WTC11 (cell line): ENCODE measurements around the gene SLC25A28. TPM values are rescaled to one million over a fixed set of nuclear protein-coding genes. Genes with fewer than 3 reads are reported as not detected.

Experiments used
- ATAC-seq: fragments of 200-7000 bp; cut with Tn5 transposase; 2 replicates; pipeline ENCODE4 v1.10.0; 2021; ENCODE audit warnings: mild to moderate bottlenecking, moderate library complexity
- CTCF ChIA-PET: fragments of 300-600 bp; sonication (Branson Sonifier 250); formaldehyde crosslinking; loops from one replicate; lab custom pipeline; 2021; ENCODE audit warnings: antibody characterized with exemption; lab: Charles Lee
- POLR2A ChIA-PET: fragments of 350-600 bp; sonication (Branson Sonifier 250); formaldehyde crosslinking; loops from one replicate; lab custom pipeline; 2021; ENCODE audit warnings: antibody characterized with exemption; lab: Charles Lee
- DNase-seq: peaks from one replicate; pipeline ENCODE4 v3.0.0; 2021; ENCODE audit warnings: low spot score
- H3K27ac Mint-ChIP-seq: 2 replicates; pipeline ENCODE4 v1.8.0; 2021; ENCODE audit warnings: mixed read lengths
- H3K27me3 Mint-ChIP-seq: 2 replicates; pipeline ENCODE4 v1.8.0; 2021; ENCODE audit warnings: low read depth, mild to moderate bottlenecking, moderate library complexity, mixed read lengths
- H3K36me3 Mint-ChIP-seq: 2 replicates; pipeline ENCODE4 v1.8.0; 2021; ENCODE audit warnings: mixed read lengths
- H3K4me1 Mint-ChIP-seq: 2 replicates; pipeline ENCODE4 v1.8.0; 2022; ENCODE audit warnings: mixed read lengths
- H3K4me3 Mint-ChIP-seq: 2 replicates; pipeline ENCODE4 v1.8.0; 2021; ENCODE audit warnings: mild to moderate bottlenecking, moderate library complexity, mixed read lengths
- H3K9me3 Mint-ChIP-seq: 2 replicates; pipeline ENCODE4 v1.8.0; 2021; ENCODE audit warnings: mixed read lengths
- CBFB ChIP-seq: sonication (generic); formaldehyde crosslinking; IDR thresholded peaks from 2 replicates; pipeline ENCODE4 v1.8.1; 2022; ENCODE audit warnings: mild to moderate bottlenecking, low read depth, missing genetic modification reagents
- CREB1 ChIP-seq: sonication (generic); formaldehyde crosslinking; IDR thresholded peaks from 2 replicates; pipeline ENCODE4 v1.8.0; 2023; ENCODE audit warnings: mild to moderate bottlenecking, missing genetic modification reagents
- EMX1 ChIP-seq: fragments of 250-450 bp; sonication (Bioruptor Pico); IDR thresholded peaks from 2 replicates; pipeline ENCODE4 v1.8.0; 2021; ENCODE audit warnings: mild to moderate bottlenecking
- GABPB1 ChIP-seq: sonication (generic); formaldehyde crosslinking; IDR thresholded peaks from 2 replicates; pipeline ENCODE4 v1.8.1; 2023; ENCODE audit warnings: mild to moderate bottlenecking, missing genetic modification reagents
- JAZF1 ChIP-seq: fragments of 250-450 bp; sonication (Bioruptor Pico); IDR thresholded peaks from 2 replicates; pipeline ENCODE4 v1.9.0; 2021; ENCODE audit warnings: moderate library complexity, mild to moderate bottlenecking, inconsistent platforms
- NR3C1 ChIP-seq: sonication (generic); formaldehyde crosslinking; conservative IDR thresholded peaks from 2 replicates; pipeline ENCODE4 v1.8.1; 2023; ENCODE audit warnings: low read depth, mild to moderate bottlenecking, missing genetic modification reagents
- OVOL2 ChIP-seq: fragments of 250-450 bp; sonication (Bioruptor Pico); IDR thresholded peaks from 2 replicates; pipeline ENCODE4 v1.9.0; 2021; ENCODE audit warnings: mild to moderate bottlenecking, borderline replicate concordance
- RELA ChIP-seq: sonication (generic); formaldehyde crosslinking; IDR thresholded peaks from 2 replicates; pipeline ENCODE4 v1.8.1; 2022; ENCODE audit warnings: missing genetic modification reagents, mild to moderate bottlenecking, borderline replicate concordance
- TEAD1 ChIP-seq: sonication (generic); formaldehyde crosslinking; IDR thresholded peaks from 2 replicates; pipeline ENCODE4 v1.8.0; 2022; ENCODE audit warnings: mild to moderate bottlenecking, missing genetic modification reagents
- ZBTB21 ChIP-seq: sonication (generic); formaldehyde crosslinking; IDR thresholded peaks from 2 replicates; pipeline ENCODE4 v1.8.1; 2023; ENCODE audit warnings: mild to moderate bottlenecking, missing genetic modification reagents, borderline replicate concordance
- ZNF121 ChIP-seq: sonication (generic); formaldehyde crosslinking; IDR thresholded peaks from 2 replicates; pipeline ENCODE4 v1.8.0; 2023; ENCODE audit warnings: missing genetic modification reagents
- ZNF232 ChIP-seq: sonication (generic); formaldehyde crosslinking; IDR thresholded peaks from 2 replicates; pipeline ENCODE4 v1.8.0; 2022; ENCODE audit warnings: mild to moderate bottlenecking, missing genetic modification reagents
- ZNF263 ChIP-seq: sonication (generic); formaldehyde crosslinking; IDR thresholded peaks from 2 replicates; pipeline ENCODE4 v1.8.1; 2022; ENCODE audit warnings: low read depth, mild to moderate bottlenecking, moderate library complexity, missing genetic modification reagents
- ZNF423 ChIP-seq: fragments of 250-450 bp; sonication (Bioruptor Pico); IDR thresholded peaks from 2 replicates; pipeline ENCODE4 v2.1.2; 2022; ENCODE audit warnings: mild to moderate bottlenecking, moderate library complexity
- total RNA-seq: library from RNA; stranded (reverse); gene quantifications from 3 replicates; pipeline ENCODE4 v1.2.3, GENCODE V29; 2021
- TF ChIP-seq, protein P1 (sequence below): sonication (generic); formaldehyde crosslinking; IDR thresholded peaks from 2 replicates; pipeline ENCODE4 v1.8.1; 2023; ENCODE audit warnings: mild to moderate bottlenecking, missing genetic modification reagents, moderate library complexity
- TF ChIP-seq, protein P2 (sequence below): sonication (generic); formaldehyde crosslinking; IDR thresholded peaks from 2 replicates; pipeline ENCODE4 v1.8.1; 2023; ENCODE audit warnings: mild to moderate bottlenecking, missing genetic modification reagents, borderline replicate concordance
- TF ChIP-seq, protein P3 (sequence below): sonication (generic); formaldehyde crosslinking; IDR thresholded peaks from 2 replicates; pipeline ENCODE4 v1.8.1; 2022; ENCODE audit warnings: mild to moderate bottlenecking, missing genetic modification reagents, moderate library complexity, borderline replicate concordance
- TF ChIP-seq, protein P4 (sequence below): sonication (generic); formaldehyde crosslinking; IDR thresholded peaks from 2 replicates; pipeline ENCODE4 v1.8.0; 2022; ENCODE audit warnings: missing genetic modification reagents

Gene SLC25A28
- total RNA-seq, 1 experiment from 2014 or later = 18.2 TPM

DNA sequence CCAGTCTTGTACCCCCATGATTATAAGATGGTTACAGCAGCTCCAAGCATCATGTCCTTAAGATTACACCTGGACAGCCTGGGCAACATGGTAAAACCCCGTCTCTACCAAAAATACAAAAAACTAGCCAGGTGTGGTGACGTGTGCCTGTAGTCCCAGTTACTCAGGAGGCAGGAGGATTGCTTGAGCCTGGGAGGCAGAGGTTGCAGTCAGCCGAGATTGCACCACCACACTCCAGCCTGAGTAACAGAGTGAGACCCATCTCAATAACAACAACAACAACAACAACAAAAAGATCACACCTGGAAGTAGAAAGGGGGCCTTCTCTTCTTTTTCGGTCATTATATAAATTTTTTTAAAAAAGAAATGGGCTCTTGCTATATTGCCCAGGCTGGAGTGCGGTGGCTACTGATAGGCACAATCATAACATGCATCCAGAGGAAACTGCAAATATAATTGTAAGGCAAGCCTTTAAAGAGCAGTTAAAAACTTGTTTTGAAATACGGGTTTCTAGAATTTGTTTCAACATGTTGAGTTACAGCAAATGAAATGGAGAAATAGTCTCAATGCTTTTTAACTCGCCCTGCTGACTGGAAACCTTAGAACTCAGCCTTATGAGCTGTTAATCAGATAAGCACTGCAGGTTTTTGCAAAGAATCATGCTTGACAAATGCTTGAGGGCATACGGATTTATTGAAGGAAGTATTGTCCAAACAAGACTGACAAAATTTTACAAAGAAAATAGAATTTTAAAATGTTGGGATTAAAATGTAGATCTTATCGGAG is 34.3 kb upstream of the SLC25A28 start (continued):
- TF ChIP-seq ZBTB21 = no peak
- TF ChIP-seq CBFB (CRISPR knock-in tag) = no peak
- TF ChIP-seq RELA (CRISPR knock-in tag) = no peak

DNA sequence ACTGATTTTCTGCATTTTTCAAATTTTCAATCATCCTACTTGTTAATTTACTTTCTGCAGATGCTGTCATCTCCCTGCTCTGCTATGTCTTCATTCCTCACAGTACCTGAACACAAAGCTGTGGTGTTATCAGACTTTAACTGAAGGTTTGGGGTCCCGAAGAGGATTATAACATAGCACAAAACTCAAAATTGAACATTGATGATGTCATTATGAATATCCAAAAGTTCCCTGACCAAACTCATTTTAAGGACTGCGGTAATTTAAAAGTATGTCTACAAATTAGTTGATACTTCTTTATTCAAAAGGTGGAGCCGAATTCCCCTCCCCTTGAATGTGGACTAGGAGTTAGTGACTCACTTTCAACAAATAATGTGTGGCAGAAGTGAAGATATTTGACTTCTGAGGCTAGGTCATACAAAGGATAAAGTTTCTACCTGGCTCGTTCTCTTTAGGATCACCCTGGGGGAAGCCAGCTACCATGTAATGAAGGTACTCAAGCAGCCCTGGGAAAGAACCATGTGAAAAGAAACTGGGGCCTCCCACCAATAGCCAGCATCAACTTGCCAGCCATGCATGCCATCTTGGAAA is 32.7 kb upstream of the SLC25A28 start:
- no peaks in the 10 kb centered on the region for H3K4me1 Mint-ChIP-seq
- no peak for TF ChIP-seq TEAD1 (CRISPR knock-in tag)
- no peak for TF ChIP-seq ZNF121 (CRISPR knock-in tag)
- TF ChIP-seq, protein P1, sequence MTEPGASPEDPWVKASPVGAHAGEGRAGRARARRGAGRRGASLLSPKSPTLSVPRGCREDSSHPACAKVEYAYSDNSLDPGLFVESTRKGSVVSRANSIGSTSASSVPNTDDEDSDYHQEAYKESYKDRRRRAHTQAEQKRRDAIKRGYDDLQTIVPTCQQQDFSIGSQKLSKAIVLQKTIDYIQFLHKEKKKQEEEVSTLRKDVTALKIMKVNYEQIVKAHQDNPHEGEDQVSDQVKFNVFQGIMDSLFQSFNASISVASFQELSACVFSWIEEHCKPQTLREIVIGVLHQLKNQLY (CRISPR knock-in tag) = no peak
- TF ChIP-seq, protein P2, sequence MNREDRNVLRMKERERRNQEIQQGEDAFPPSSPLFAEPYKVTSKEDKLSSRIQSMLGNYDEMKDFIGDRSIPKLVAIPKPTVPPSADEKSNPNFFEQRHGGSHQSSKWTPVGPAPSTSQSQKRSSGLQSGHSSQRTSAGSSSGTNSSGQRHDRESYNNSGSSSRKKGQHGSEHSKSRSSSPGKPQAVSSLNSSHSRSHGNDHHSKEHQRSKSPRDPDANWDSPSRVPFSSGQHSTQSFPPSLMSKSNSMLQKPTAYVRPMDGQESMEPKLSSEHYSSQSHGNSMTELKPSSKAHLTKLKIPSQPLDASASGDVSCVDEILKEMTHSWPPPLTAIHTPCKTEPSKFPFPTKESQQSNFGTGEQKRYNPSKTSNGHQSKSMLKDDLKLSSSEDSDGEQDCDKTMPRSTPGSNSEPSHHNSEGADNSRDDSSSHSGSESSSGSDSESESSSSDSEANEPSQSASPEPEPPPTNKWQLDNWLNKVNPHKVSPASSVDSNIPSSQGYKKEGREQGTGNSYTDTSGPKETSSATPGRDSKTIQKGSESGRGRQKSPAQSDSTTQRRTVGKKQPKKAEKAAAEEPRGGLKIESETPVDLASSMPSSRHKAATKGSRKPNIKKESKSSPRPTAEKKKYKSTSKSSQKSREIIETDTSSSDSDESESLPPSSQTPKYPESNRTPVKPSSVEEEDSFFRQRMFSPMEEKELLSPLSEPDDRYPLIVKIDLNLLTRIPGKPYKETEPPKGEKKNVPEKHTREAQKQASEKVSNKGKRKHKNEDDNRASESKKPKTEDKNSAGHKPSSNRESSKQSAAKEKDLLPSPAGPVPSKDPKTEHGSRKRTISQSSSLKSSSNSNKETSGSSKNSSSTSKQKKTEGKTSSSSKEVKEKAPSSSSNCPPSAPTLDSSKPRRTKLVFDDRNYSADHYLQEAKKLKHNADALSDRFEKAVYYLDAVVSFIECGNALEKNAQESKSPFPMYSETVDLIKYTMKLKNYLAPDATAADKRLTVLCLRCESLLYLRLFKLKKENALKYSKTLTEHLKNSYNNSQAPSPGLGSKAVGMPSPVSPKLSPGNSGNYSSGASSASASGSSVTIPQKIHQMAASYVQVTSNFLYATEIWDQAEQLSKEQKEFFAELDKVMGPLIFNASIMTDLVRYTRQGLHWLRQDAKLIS = no peak
- TF ChIP-seq, protein P3, sequence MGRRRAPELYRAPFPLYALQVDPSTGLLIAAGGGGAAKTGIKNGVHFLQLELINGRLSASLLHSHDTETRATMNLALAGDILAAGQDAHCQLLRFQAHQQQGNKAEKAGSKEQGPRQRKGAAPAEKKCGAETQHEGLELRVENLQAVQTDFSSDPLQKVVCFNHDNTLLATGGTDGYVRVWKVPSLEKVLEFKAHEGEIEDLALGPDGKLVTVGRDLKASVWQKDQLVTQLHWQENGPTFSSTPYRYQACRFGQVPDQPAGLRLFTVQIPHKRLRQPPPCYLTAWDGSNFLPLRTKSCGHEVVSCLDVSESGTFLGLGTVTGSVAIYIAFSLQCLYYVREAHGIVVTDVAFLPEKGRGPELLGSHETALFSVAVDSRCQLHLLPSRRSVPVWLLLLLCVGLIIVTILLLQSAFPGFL (CRISPR knock-in tag) = no peak
- TF ChIP-seq NR3C1 (CRISPR knock-in tag) = no peak
- TF ChIP-seq ZNF423 = no peak
- TF ChIP-seq EMX1 (CRISPR knock-in tag) = no peak
- no peak for TF ChIP-seq GABPB1 (CRISPR knock-in tag)
- no peak for TF ChIP-seq CREB1 (CRISPR knock-in tag)
- no peak for TF ChIP-seq ZNF263 (CRISPR knock-in tag)
- no peak for TF ChIP-seq JAZF1
- TF ChIP-seq OVOL2 = no peak
- TF ChIP-seq, protein P4, sequence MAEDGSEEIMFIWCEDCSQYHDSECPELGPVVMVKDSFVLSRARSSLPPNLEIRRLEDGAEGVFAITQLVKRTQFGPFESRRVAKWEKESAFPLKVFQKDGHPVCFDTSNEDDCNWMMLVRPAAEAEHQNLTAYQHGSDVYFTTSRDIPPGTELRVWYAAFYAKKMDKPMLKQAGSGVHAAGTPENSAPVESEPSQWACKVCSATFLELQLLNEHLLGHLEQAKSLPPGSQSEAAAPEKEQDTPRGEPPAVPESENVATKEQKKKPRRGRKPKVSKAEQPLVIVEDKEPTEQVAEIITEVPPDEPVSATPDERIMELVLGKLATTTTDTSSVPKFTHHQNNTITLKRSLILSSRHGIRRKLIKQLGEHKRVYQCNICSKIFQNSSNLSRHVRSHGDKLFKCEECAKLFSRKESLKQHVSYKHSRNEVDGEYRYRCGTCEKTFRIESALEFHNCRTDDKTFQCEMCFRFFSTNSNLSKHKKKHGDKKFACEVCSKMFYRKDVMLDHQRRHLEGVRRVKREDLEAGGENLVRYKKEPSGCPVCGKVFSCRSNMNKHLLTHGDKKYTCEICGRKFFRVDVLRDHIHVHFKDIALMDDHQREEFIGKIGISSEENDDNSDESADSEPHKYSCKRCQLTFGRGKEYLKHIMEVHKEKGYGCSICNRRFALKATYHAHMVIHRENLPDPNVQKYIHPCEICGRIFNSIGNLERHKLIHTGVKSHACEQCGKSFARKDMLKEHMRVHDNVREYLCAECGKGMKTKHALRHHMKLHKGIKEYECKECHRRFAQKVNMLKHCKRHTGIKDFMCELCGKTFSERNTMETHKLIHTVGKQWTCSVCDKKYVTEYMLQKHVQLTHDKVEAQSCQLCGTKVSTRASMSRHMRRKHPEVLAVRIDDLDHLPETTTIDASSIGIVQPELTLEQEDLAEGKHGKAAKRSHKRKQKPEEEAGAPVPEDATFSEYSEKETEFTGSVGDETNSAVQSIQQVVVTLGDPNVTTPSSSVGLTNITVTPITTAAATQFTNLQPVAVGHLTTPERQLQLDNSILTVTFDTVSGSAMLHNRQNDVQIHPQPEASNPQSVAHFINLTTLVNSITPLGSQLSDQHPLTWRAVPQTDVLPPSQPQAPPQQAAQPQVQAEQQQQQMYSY (CRISPR knock-in tag) = no peak
- no peak for TF ChIP-seq ZNF232
- H3K9me3 Mint-ChIP-seq = no peaks in the 10 kb centered on the region
- no peaks in the 10 kb centered on the region for H3K36me3 Mint-ChIP-seq
- H3K4me3 Mint-ChIP-seq = no peak overlapping the region
- no peak for ATAC-seq
- peaks cover 42% of the 10 kb centered on the region for H3K27me3 Mint-ChIP-seq
- H3K27ac Mint-ChIP-seq = no peak overlapping the region
- POLR2A ChIA-PET = no interaction called here
- CTCF ChIA-PET = no interaction called here
- DNase-seq = no peak
